Renal cortex interstitium (tissue), 11 donors: ENCODE data around the gene MAPRE3. TPM values are rescaled to one million over a fixed set of nuclear protein-coding genes. Genes with fewer than 3 reads are reported as not detected.

Source experiments
- DNase-seq, 11 donors: peaks; one replicate each; pipeline ENCODE4 v3.0.0-alpha.2; 2013; ENCODE audit warnings: low read depth in 9 of 11, low spot score in 4 of 11; ENCODE audit errors: extremely low read depth in 1 of 11
- polyA plus RNA-seq, 3 donors: library from polyadenylated mRNA; unstranded; fragments of 120-200 nt; gene quantifications; one replicate each; pipeline ENCODE4 v1.2.1, GENCODE V29; 2013; ENCODE audit not compliant: insufficient read length in 3 of 3

The MAPRE3 gene
- polyA plus RNA-seq, 3 donors, result 9.6 to 15.8 (median 12.6) TPM

DNA sequence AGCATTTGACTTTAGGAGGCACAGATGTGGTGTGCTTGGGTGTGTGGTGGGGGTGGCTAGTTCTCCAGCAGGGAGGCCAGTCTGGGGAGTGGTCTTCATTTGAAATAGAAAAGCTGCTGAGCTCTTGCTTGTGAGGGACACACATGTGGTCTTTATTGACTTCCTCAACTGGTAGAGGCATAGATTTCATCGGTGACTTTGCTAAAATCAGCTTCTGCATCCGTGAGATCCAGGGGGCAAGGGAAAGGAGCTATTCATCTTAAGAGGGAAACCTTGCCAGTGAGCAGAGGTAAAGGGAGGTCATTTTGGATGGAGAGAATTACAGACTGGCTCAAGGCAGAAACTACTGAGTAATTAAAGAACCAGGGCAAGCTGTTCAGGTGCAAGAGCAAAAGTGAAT, 4.7 kb downstream of the MAPRE3 start:
- no peak for DNase-seq

DNA sequence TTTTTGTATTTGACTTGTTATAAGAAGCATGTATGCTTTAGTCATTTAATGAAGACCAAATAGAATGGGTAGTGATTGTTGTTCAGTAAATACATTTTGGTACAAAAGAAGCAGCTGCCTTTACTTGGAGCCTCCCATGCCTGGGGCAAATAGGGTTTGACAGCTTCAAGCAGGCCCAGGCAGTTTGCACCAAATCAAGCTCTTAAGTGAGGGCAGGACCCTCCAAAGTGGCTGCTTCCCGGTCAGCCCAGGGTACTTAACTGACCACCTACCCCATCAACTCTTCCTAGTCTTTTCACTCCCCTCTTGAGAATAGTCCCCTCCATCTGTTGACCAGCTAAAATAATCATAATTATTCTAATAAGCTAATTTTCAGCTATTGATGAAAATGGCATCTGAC, 5.2 kb downstream of the MAPRE3 start:
- no peak for DNase-seq

DNA sequence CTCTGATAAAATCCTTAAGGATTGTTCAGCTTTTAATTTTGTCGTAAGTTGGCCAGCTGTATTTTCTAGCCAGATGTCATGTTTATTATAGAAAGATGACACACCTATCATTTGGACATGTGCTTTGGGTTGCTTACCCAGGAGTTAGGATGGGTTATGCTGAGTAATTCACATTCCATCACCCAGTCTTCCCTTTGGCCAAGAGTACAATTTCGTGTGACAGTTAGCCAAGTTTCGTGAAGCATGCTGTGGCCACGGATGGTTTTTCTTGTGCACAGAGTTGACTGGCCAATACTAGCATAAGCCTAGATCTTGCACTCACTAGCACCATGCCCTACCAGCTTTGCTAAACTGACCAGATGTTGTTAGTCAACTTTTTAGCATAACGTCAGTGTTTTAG, 5.8 kb downstream of the MAPRE3 start:
- no peak for DNase-seq

DNA sequence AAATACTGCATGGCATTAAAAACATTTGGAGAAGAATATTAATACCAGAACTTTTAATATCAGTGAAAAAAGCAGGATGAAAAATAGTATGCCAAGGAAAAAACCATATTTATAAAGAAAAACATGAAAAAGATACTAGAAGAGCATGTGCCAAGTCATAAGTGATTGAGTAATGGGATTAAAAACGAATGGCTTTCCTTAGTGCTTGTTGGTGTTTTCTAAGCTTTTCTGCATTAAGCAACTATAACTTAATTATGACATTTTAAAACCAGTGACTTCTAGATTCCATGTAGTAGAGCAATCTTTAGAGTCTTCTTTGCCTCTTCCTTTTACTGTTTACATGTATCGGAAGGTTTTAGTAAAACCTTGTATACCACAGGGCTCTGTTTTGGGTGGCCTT, 6.6 kb downstream of the MAPRE3 start:
- no peak for DNase-seq

DNA sequence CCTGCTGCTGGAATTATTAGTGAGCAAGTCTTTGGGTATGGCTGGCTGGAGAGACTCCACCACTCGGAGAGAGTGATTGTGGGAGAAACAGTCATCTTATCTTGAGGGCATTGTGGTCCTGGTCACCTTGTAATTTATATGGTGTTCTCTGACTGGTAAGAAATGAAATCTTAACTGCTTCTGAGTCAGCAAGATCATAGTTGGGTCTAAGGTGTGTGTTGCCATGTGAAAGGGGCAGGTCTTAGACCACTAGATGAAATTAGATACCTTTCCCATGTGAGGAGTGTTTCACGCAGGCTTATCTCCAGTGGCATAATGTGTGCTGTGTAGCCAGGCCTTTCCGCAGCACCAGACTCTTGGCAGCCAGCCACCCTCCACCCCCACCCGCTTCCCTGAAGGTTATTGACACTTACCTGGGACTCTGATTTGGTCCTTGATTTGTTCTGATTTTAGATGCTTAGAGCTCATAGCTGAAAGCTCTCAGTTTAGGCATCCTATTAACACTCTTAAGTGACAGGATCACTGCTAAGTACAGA, 7.7 kb downstream of the MAPRE3 start:
- peak in 1 of 11 donors; percentile 4 for DNase-seq

DNA sequence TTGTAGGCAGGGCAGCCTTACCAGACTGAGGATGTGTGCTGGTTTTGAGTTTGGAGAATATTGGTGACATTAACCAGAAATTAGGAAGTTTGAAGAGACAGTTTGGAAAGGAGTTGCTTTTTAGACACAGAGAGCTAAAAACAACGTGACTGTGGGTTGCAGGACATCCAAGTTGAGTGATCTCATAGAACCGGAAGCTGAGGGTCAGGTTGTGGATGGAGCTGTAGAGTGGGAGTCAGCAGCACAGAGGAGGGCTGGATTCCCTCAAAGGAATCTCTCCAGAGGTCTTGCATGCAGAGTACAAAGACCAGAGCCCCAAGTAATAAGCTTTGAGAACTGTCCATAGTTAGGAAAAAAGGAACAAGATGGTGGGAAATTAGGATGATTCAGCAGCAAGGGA, 9.3 kb downstream of the MAPRE3 start:
- DNase-seq, result no peak

DNA sequence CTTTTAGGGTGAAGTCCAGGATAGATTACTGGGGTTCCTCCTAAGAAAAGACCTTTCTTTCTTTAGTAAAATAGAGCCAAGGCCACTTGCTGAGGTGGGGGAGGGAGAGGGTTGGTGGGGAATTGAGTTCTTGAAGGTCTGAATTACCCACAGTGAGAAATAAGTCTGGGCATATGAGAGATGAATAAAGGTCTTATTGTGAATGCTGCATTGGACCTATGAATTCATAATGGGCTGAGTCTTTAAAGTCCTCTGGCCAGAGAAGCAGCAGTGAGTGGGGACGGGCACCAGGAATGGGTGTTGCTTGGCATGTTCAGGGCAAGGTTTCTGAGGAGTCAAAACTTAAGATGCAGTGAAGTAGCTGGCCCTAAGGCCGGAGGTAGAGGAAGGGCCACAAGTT, 10.5 kb downstream of the MAPRE3 start:
- no peak for DNase-seq

DNA sequence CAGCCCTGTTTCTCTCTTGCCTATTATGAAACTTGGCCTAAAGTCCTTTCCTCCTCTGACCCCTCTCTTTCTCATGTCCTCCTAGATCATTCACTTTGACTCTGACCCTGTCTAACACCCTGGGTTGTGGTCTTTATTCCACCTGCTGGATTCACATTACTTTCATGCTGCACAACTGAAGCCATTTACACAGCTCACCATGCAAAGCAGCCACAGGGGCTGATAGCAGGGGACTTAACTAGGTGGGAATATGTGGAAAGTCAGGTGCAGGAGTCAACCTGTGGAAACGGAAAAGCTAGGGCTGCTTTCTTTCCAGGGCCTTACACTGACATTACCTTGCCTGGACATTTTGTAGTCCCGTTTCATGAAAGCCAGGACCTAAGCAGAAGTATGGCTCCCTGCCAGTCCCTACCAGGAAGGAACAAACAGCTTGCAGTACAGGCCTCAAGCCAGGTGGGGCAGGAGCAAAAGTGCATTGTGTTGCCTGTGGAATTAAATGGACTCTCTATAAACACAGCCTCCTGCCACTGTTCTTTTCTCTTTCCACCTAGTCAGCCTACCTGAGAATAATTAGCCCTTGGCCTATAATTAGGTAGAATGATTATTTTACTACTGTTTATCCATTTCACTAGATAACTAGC, 11.8 kb downstream of the MAPRE3 start:
- DNase-seq, result peak in 2 of 11 donors; percentile 10 to 14

DNA sequence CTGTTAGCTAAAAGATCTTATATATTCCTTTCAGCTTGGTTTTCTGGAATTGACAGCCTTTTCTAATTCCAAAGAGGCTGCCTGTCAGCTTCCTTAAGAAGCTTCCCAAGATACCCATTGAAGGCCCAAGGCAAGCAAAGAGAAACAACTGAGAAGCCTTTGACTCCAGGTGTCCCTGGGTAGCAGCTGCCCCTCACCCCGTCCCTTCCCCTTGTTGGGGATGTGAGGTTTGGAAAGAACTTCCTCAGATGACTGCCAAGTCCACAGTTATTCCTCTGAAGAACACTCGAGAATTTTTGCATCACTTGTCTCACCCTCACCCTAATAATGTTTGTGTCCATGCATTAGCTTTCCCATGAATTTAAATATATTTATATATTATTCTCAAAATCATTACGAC, 13.3 kb downstream of the MAPRE3 start:
- DNase-seq, result no peak

DNA sequence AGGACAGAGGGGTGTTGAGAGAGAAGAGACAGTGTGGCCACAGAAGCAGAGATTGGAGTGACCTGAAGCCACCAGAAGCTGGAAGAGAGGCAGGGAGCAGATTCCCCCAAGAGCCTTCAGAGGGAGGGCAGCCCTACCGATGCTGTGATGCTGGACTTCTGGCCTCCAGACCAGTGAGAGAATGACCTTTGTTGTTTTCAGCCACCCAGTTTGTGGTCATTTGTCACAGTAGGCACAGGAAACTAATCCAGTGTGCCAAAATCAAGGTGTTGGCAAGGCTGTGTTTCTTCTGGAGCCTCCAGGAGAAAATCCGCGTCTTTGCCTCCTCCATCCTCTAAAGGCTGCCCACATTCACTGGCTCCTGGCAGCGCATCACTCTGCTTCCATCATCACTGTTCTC, 15.4 kb downstream of the MAPRE3 start:
- DNase-seq, result no peak

DNA sequence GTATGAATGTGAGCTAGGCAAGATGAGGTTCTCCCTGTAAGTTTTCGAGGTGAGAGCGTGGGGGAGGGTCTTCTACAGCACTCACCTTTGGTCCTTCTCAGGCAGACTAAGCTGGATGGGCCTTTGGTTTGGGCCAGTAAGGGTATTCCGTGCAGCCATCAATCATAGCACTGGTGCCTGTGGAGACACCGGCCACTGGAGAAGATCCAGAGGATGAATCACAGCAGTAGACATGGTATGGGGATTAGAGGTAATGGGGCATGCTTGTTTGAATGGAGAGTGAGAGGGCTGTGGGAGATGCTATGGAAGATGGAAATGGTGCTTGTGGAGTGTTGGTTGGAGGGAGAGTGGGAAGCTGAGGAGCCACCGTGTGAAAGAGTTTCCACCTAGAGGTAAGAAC, 16.1 kb downstream of the MAPRE3 start:
- DNase-seq, result no peak

DNA sequence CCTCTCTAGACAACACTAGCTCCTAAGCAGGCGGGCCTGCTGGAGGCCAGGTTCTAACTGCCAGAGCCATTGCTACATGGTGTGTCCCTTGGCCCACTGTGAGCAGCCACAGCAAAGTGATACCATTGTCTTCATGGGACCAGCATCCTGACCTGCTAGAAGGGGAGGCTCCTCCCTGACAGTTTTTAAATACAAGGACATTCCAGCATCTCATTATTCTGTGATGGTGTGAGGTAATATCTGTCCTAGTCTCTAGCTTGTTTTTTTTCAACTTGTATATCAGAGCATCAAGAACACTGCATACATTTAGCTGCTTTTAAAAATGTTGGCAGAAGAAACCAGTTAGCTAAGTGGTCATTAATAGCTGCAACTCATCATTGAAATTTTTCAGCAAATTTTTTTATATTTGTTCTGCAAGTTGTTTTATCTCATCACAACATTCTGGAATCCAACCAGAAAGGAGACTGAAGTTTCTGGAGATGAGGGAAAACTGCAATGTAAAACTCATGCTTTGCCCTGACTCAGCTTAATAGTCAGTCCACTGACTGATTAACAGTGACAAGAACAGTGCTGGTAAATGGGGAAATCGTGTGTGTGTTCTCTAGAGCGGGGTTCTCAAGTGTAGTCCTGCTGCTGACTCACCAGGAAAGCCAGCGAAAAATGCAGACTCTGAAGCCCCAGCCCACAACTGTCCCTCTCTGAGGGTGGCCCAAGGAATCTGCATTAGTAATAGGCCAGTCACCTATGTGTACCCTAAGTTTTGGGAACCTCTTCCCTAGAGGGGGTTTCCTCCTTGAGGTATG, 17.8 kb downstream of the MAPRE3 start:
- no peak for DNase-seq

DNA sequence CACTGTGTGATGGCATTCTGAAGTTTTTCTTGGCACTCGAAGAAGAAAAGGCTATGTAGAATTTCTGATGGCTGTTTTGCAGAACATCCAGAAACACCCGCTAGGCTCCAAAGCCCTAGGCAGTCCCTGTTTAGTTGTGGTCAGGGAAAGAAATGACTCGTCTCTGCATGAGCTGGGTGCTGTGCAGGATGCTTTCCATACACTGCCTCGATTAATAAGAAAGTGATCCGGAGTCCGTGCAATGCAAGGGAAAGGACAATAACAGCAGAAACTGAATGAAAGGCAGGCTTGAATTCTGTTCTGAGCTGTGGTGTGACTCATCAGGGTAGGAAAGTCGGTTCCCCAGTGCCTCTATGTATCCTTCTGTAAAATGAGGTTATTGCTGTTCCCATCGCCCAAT, 18.7 kb downstream of the MAPRE3 start:
- DNase-seq, result no peak

DNA sequence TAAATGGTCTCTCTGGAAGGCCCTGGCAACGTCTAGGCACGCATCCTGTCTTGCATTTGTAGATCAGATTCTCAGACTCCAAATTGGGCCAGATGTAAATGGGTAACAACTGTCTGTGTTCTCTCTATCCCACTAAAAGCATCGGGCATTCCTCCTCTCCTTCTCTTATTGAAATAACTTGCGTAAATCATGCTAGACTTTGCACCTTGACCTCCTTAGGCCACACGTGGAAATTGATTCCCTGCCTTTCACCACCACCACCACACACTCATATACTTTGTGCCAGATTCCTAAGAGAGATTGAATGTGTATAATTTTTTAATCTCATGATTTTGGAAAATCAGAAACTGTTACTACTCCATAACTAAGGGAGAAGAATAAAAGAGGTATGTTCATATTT, 21.3 kb downstream of the MAPRE3 start:
- no peak for DNase-seq

DNA sequence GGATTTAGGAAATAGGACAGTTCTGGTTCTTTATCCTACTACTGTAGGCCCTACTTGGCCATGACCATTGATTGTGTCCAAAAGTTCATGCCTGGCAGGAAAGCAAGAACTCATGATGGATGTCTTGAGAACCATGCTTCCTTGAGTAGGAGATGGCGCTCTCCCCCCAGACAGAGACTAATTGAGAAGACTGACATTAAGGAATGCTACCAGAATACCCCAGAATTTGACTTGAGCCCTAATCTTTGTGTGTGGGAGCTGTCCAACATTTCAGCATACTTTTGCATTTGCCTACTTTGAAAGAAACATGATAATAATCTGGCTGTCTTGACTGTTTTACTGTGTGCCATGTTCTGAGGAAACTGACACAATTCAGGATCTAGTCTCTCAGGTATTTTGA, 23.3 kb downstream of the MAPRE3 start:
- DNase-seq, result peak in 1 of 11 donors; percentile 8

DNA sequence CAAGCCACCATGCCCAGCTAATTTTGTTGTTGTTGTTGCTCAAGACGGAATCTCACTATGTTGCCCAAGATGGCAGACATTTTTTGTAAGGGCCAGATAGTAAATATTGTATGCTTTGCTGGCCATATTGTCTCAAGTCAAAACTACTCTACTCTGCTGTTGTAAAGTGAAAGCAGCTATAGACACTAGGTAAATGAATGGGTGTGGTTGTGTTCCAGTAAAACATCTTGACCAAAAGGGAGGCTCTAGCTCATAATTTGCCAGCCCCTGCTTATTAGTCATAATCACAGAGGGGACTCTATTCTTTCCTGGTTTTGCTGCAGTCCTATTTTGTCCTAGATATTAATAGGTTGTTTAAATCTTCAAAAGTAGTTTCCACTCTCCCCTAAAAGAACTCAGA, 24.5 kb downstream of the MAPRE3 start:
- DNase-seq, result no peak

DNA sequence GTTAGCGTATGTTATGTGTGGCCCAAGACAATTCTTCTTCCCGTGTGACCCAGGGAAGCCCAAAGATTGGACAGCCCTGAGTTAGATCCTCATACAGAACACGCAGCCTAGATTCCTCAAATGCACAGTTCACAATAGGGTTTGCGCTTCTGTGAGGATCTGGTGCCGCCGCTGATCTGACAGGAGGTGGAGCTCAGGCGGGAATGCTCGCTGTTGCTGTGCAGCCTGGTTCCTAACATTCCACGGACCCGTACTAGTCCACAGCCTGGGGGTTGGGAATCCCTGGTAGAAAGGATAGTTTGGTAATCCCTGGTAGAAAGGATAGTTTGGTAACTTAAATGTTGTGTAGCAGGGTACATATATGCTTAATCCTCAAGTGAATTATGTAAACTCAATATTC, 27.0 kb downstream of the MAPRE3 start:
- no peak for DNase-seq

DNA sequence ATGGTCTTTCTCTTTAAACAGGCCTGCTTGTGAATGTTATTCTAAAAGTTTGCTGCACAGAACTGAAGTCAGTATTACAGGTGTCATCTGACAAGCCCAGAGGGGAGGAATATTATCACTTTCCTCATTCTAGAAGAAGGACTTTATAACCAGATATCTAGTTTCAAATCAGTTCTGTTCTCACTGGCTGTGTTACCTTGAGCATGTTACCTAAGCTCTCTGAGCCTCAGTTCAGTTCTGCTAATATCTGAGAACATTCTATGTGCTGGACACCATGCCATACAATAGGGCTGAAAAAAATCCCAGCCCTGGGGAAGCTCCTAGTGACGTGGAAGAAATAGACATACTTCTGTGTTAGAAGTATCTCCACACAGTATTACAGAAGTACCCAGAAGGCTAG, 27.9 kb downstream of the MAPRE3 start:
- no peak for DNase-seq

DNA sequence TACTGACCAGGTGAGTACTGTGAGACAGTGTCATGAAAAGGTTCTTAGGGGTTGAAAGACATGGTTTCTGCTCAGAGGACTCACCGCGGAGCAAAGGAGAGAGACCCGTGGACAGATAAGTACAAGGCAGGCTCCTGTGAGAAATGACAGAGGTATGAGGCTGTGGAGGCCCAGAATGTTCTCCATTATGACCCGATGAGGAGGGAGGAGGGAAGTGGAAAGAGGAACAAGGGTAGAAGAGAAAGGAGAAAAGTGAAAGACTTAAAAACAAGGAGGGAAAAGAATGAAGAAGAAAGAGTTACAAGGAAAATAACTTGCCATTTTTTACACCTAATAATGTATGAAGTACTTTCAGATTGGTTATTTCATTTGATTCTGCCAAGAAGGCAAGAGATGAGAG, 29.8 kb downstream of the MAPRE3 start:
- DNase-seq, result no peak

DNA sequence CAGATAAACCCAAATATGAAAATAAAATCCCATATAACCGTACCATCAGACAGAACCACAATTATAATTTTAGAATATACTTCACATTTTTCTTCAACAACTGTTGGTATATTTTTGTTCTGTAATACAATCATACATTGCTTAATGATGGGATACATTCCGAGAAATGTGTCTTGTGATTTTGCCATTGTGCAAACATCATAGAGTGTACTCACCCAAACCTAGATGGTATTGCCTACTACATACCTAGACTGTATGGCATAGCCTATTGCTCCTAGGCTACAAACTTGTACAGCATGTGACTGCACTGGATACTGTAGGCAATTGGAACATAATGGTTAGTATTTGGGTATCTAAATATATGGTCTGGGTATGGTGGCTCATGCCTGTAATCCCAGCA, 30.6 kb downstream of the MAPRE3 start:
- no peak for DNase-seq

DNA sequence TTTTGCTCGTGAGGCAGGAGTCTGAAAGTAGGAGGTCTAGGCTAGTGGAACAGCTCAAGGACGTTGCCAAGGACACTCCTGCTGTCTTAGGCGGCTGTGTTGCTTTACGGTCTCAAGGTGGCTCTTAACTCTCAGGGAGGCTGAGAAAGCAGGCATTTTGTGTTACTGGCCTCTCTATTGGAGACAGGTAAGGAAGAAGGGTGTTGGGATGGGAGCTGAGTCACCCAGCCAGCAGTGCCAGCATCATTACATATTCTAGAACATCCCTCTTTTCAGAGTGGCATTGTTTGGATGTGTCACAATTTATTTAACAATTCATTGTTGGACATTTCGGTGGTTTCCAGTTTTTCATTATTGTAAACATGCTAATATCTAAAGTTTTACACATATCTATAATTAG, 31.5 kb downstream of the MAPRE3 start:
- no peak for DNase-seq
